ENCODE data around the gene ADAP1.
"Not testable (repeated sequence)": the region's sequence is repeated elsewhere in the genome, so short reads cannot be mapped to it uniquely, and the experiment has no call there.

The ADAP1 gene

DNA sequence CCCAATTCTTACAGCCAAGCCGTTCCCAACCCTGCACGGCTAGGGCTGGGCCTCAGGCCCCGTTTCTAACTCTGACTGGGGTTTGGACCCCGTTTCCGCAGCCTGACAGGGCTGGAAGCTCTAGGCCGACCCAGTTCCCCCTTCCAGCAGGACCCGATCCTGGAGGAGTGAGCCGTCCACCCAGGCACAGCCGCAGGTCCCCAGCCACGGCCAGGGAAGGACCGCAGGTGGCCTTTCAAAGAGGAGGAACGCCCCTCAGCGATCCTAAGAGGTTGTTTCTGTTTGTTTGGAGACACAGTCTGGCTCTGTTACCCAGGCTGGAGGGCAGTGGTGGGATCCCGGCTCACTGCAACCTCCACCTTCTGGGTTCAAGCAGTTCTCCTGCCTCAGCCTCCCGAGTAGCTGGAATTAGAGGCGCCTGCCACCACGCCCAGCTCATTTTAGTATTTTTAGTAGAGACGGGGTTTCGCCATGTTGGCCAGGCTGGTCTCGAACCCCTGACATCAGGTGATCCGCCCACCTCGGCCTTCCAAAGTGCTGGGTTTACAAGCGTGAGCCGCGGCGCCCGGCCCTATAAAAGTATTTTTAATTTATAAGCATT is 78.9 kb downstream of the ADAP1 start:
- FAIRE-seq, result no peak

DNA sequence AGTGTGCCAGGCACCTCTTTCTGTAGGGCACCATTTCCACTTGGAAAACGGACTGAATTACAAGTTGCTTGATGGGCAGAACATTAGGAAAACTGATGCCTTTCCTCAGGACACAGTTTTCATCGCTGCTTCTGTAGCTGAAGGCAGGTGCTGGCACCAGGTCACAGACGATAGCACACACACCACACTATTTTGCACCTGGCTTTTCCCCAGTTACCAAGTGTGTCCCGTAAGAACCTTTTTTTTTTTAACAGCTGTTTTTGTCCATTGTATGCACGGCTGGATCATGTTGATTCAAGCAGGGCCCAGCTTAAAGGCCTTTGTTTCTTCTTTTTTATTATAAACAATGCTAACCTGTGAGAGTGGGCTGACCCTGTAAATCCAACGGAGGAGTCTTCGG is 79.4 kb downstream of the ADAP1 start:
- no peak for FAIRE-seq

DNA sequence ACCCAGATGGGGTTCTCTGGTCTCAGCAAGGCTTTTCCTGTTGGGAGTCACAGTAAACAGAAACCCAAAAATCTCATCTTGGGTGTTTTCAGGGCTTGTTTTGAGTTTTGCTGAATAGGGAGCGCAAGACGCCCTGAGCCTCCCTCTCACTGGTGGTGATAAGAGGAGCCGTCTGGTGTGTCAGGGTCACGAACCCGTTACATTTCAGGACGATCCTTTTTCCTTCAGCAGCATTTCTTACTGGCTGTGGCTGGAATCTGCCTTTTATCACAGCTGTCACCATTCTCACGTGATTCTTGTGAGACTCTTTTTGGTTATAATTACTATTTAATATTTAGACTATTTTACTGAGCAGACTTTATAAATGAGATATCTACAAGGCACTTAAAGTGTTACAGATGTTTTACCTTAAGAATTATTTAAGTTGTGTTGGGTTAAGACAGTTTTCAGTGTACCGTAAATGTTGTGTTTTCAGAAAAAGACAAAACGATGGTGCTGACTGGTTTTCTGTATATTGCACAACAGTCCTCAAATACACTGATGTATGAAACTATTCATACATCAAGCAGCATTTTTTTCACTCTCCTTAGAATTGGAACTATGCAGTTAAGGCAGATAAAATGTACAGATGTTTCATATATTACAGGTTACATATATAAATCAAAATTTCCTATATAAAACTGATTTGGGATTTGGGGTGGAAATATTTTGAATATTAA is 80.3 kb downstream of the ADAP1 start:
- no peak for FAIRE-seq

DNA sequence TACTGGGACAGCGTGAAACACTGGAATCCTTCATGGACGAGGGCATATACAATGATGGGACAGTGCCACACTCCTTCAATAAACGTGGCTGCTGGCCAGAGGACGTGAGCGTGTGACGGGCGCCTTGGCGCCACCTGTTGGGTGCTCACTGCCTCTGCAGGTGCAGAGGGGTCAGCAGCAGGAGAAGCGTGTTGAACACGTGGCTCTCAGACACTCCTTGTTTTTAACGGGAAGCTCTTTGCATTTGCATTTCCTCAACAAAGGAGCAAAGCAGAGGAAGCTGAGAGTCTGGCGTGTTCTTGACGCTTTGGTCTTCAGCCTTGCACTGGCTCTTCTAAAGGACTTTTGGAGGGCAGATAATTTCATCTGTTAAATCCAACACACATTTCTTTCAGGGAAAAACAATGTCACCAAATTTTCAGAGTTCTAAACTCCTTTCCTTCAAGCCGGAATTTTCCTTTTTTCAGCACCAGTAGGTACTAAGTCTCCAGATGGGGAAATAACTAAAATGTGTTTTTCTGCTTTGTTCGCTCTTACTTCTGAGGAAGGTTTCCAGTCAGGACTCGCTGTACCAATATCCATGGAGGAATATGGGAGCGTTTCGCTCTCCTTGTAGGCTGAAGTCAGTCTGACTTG is 81.0 kb downstream of the ADAP1 start:
- no peak for FAIRE-seq

DNA sequence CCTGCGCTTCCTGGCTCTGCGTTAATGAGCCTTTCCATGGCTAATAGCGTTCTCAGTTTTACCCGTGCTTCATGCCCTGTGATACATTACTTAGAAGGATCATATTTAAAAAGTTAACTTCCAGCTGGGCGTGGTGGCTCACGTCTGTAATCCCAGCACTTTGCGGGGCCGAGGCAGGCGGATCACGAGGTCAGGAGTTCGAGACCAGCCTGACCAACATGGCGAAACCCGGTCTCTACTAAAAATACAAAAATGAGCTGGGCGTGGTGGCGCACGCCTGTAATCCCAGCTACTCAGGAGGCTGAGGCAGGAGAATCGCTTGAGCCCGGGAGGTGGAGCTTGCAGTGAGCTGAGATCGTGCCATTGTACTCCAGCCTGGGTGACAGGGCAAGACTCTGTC is 81.8 kb downstream of the ADAP1 start:
- not testable (repeated sequence) for FAIRE-seq

DNA sequence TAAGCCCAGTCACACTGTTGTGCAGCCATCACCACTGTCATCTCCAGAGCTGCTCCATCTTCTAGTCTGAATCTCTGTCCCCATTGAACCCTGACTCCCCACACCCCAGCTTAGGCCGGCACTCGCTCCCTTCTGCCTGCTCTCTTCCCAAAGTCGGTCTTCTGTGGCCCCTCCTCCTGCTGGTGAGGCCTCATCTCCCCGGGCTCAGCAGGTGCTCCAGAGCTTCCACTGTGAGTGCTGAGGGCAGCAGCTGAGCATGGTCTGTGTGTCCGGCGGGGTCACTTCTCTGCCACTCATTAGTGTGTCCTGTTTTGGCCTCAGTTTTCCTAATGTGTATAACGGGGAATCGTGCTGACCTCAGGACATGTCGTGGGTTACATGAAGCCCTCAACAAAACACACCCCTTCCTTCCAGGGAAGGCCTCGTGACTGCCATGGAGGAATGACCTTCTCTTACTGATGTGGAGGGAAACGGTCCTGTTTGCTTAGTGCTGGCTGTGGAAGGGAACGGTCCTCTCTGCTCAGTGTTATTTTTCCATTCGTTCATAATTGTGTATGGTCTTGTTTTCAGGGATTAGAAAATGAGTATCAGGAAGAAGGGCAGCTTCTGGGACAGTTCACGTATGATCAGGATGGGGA is 82.5 kb downstream of the ADAP1 start:
- FAIRE-seq, result no peak

DNA sequence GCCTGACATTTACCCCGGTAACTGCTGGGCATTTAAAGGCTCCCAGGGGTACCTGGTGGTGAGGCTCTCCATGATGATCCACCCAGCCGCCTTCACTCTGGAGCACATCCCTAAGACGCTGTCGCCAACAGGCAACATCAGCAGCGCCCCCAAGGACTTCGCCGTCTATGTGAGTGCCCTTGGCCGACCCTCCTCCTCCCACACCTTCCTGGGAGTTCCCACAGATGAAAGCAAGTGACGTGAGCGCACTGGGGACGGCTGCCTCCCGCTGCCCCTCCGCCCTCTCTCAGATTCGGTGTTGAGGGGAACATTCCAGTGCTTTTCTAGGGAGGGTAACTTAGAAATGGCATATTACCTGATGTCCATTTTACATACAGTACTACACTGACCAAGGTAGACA is 85.1 kb downstream of the ADAP1 start:
- no peak for FAIRE-seq

DNA sequence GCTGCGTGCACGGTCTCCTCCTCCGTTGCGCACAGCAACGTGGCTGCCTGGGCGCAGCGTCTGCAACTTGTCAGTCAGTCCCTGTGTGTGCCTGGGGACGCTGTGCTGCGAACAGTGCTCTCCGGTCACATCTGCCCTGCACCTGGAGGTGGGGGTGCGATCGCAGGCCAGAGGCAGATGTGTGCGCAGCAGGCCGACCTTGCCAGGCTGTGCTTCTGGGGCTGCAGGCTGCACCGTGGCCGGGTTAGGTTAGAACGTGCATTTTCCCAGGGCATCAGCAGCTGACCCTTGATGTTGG is 86.3 kb downstream of the ADAP1 start:
- FAIRE-seq, result no peak

DNA sequence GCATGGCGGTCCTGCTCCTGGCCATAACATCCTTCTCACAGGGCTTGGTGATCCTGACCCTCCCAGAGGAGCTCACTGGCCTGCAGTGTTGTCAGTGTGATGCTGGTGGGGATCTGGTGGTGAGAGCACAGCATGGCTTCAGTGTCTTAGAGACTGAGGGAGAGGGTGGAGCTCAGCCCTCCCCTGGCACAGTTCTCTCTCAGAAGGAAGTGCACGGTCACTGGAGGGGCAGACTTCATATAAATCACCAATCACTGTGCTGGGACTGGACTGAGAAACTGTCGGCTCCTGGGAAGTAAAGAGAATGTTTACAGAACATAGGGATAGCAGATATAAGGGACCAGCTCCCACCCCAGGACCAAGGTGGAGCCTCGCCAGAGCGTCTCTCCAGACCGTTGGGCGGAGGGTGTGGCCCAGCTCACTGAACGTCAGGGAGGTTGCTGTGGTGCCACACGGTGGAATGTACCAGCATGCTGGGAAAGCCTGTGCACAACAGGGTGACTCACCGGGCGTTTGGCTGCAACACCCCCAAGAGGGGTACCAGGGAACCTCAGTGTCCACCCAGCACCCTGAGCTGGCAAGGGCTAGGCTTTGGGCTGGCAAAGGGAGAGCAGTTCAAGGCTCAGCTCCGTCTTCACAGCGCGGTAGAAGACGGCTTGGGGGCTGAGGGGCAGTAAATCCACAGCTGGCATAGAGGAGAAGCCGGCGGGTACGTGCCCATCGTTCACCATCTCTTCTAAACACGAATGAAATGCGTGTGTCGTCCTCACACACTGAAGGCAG is 86.9 kb downstream of the ADAP1 start:
- no peak for FAIRE-seq

DNA sequence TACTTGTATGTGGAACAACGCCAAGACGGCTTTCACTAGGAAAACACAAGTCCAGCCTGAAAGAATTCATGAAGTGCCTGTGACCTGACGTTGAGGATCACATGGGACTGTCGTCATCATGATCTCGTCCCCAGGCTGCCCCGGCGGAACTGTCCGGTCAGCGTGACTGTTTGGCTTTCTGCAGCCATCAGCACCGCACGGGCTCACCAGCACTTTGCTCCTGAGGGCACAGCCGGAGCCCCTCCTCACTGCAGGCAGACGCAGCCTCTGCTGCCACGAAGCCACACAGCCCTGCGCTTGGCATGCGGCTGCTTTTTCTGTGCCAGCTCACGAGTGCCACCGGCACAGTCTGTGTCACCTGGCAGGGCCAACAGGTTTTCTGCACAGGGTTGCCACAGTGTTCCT is 87.5 kb downstream of the ADAP1 start:
- no peak for FAIRE-seq

DNA sequence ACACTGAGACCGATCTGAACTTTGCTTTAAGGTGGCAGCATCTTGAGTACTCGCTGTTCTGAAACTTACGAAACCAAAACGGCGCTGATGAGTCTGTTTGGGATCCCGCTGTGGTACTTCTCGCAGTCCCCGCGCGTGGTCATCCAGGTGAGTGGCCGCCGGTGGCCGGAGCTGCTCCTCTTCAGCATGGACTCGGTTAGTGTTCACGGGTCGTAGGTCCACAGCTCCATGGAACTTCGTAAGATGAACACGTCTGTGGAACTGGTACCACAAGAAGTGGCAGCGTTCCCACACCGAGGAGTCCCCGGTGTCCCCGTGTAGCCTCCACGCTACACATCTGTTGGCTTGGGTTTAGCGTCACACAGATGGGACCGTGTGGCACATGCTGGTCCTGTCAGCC is 88.6 kb downstream of the ADAP1 start:
- no peak for FAIRE-seq

DNA sequence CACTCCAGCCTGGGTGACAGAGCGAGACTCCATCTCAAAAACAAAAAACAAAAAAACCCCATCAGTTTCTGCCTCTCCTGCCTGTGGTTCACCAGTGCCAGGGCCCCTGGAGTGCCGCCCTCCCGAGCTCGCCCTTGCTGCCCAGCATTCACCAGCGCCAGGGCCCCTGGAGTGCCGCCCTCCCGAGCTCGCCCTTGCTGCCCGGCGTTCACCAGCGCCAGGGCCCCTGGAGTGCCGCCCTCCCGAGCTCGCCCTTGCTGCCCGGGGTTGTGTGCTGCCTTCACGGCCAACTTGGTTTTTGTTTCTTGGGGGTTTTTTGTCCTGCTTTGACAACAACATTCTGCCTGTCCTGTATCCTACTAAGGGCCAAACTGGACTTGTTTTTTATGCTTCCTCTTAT is 91.4 kb downstream of the ADAP1 start:
- no peak for FAIRE-seq

DNA sequence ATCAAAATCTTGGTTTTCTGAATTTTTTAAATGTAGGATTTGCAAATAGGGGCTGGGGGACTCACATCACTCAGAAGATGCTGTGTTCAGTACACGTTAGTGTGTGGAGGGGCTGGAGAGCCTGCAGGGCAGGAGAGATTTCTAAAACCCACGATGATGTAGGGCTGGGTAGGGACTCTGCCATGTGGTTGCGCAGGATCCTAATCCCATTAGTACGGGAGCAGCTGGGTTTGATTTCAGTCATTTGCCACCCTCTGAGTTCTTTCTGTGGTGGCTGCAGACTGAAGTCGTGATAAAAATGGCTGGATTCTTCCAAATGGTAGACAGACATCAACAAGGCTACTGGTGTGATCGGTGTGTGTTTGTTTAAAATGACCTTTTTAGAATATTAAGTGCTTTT is 92.3 kb downstream of the ADAP1 start:
- FAIRE-seq, result no peak

DNA sequence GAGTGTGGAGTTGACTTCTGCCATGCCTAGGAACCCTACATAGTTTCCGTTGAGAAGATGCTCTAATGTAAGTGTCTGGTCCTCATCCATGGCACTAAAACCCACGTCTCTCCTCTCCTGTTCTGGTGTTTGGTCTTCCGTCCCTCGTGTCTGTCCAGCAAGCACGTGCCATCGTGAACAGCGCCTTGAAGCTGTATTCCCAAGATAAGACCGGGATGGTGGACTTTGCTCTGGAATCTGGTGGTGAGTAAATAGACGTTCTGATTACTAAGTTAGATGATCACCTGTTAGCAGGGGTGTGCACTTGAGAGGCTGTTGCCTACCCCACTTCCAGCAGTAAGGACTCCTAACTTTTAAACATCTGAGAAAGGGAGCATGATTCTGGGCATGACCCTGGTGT is 93.3 kb downstream of the ADAP1 start:
- FAIRE-seq, result no peak

DNA sequence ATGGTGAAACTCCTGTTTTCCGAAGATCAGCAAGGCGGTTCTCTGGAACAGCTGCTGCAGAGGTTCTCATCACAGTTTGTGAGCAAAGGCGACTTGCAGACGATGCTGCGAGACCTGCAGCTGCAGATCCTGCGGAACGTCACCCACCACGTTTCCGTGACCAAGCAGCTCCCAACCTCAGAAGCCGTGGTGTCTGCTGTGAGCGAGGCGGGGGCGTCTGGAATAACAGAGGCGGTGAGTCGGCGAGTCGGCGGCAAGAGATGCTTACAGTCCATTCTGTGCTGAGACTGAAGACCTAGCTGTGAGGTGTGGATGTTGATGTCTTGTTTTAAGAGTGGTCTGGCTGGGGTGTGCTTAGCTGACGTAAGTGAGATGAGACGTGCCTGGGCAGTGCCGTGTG is 94.3 kb downstream of the ADAP1 start:
- no peak for FAIRE-seq

DNA sequence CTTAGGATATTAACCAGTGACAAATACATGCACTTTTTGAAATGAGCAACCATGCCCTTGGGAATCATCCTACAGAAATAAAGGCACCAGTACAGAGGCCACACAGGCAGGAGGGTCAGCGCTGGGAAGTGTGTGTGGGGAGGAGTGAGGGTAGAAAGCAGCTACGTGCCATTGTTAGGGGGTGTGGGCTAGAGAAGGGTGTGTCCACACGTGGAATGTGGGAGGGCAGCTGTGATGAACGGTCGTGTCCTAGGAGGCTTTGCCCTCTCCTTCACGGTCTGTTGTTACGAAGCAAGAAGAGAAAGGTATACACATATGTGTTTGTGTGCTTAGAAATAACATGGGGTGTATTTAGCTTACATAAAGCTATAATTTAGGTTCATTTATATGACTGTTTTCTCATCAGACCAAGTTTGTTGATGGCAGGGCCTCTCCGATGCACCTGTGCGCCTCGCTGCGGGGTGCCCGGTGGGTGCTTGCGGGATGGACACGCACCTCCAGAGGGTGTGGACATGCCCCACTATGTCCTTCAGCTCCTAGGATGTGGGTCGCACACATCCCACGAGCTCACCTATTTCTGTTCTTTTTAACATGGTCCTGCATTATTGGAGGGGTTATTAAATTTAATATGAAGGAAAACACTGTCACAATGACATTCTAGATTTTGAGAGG is 95.0 kb downstream of the ADAP1 start:
- FAIRE-seq, result no peak

DNA sequence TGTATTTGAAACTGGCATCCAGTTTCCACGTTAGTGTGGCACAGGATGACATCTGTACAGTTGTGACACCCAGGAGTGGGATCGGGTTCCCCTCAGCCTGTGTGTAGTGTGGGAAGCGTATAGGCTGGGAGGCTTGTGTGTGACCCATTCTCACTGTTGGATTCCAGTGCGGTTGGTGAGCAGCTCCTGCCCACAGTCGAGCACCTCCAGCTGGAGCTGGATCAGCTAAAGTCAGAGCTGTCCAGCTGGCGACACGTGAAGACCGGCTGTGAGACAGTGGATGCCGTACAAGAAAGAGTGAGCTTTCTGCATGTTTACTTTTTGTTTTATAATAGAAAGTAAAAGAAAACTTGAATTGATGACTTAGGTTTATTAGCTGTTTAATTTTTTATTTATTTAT is 96.8 kb downstream of the ADAP1 start:
- no peak for FAIRE-seq

DNA sequence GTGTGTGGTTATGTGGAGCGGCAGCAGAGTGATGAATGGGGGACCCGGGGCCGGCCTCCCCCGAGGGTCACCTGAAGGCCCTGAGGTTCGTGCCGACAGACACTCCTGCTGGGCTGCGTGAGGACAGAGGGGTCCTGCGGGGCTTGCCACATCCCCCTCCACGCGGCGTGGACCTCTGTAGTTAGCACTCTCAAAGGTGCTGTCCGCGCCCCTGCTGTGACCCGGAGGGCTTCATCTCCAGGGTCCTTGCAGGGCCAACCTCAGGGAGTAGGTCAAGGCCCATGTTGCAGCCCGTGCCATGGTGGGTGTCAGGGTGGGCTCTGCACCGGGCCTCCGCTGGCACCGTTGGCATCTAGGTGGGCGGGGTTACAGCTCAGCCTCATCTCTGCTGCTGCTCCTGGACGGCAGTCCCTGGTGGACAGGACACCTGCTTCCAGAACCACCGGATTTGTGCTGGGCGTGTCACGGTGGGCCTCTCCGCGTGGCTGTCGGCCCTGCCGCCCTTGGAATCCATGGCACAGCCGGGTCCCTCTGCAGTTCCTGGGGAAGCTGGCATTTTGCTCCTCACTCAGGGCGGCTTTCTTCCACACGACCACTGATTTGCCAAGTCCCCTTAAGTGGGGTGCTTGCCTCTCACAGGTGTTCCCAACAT is 97.9 kb downstream of the ADAP1 start:
- FAIRE-seq, result no peak

DNA sequence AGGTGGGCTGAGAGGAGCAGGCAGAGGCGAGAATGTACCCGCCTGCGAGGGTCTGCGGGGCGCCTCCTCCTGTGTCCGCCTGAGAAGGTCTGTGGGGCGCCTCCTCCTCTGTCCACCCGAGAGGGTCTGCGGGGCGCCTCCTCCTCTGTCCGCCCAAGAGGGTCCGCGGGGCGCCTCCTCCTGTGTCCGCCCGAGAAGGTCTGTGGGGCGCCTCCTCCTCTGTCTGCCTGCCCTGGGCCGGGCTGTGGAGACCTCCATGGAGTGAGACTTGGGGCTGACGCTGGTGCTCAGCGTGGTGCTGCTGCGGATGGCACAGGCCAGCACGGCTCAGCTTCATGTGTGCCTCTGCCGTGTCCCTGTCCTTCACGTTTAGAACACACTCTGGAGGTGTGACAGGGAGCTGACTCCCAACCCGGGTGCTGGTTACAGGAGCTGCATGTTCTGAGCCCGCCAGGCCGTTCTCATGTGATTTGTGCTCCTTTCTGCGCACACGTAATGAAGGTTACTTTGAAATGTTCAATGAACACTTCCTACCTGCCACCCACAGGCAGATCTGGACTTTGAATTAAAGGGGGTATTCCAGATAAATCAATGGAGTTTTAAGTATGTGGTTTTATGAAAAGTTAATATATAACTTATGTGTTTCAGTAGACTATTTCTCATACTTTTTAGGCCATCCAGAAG is 98.7 kb downstream of the ADAP1 start:
- no peak for FAIRE-seq

DNA sequence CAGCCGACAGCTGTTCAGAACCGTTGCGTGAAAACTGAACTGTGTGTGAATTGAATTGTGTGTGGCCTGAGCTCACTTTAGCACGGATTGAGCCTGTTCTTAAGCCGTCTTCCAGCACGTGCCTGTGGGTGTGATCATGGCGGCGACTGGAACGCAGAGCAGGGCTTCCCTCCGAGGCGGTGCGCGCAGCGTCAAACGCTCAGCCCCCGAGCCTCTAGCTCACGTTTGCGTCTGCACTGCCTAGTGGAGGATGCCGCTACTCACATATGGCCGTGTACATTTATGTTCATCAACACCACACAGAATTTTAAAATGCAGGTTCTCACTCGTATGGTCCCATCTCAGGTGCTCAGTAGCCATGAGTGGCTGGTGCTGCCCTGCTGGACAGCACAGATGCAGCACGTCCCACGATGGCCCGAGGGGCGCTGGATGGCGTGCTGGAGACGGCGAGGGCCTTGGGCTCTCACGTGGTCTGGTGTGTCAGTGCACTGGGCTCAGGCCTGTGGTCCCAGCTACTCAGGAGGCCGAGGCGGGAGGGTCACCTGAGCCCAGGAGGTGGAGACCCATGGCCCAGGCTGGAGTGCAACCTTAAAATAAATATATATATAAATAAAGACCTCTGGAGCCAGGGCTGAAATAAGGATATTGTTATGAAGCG is 100.2 kb downstream of the ADAP1 start:
- FAIRE-seq, result no peak
